Adrenal gland (tissue), 5 donors: Measurements from ENCODE around the gene BRPF1.

Source experiments
- CTCF ChIP-seq, 6 experiments: fragments of 450-650 bp in 4 of 6; fragments of 200-600 bp in 2 of 6; sonication (generic) in 1 of 6; IDR thresholded peaks; 1 replicate in 5 of 6; 2 replicates in 1 of 6; pipeline versions ENCODE4 v1.5.1 to v1.8.0; 2016 to 2021; ENCODE audit warnings: antibody characterized with exemption in 6 of 6, mild to moderate bottlenecking in 2 of 6, moderate library complexity in 1 of 6
- POLR2A ChIP-seq, 2 donors: fragments of 450-650 bp; IDR thresholded peaks; one replicate each; pipeline ENCODE4 v1.6.1; 2017; ENCODE audit warnings: antibody characterized with exemption in 2 of 2, mild to moderate bottlenecking in 2 of 2, moderate library complexity in 1 of 2
- donor health status: DM: no; HTN: no; CAD: no.

GRCh38 chr3:9721015-9721699 lies 10.4 kb upstream of the BRPF1 start:
- no peak for TF ChIP-seq POLR2A (IDR thresholded peaks at IDR 0.05)
- TF ChIP-seq CTCF (IDR thresholded peaks at IDR 0.05): no peak
